ENCODE measurements around the gene NYAP2. TPM values are rescaled to one million over a fixed set of nuclear protein-coding genes. Genes with fewer than 3 reads are reported as not detected.

Gene NYAP2
- total RNA-seq, 1 donor from 2014 or later: 0.07 TPM

DNA sequence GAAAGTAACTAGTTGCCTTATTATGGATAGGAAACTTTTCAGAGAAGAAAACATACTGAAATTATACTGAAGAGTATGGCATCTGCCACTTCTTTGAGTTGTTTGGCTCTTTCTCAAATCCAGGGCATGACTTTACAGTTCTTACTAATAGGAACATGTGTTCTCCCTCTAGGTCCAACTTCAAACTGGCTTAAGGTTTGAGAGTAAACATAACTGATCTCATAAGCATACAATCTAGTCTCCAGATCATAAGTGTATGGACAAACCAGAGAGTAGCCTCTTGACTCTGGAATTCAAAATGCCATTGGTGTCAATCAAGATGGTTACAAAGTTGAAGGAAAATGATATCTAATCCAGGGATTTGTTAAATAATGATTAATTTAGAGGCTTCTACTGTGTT lies 101.5 kb downstream of the NYAP2 start:
- no peak overlapping the region for H2AFZ ChIP-seq (replicated peaks)
- no peak overlapping the region for H3K27ac Mint-ChIP-seq
- no peak overlapping the region for H3K4me3 ChIP-seq
- no peaks in the 10 kb centered on the region for H3K27me3 ChIP-seq
- no peak overlapping the region for H3K4me2 ChIP-seq
- no peak overlapping the region for H3K27ac ChIP-seq
- no peak overlapping the region for H3K4me3 Mint-ChIP-seq
- H3K4me1 ChIP-seq: no peaks in the 10 kb centered on the region
- H3K9me3 Mint-ChIP-seq: no peaks in the 10 kb centered on the region
- no peaks in the 10 kb centered on the region for H3F3A ChIP-seq (ENCODE audit: low read depth)
- TF ChIP-seq EZH2 (IDR thresholded peaks at IDR 0.05): no peak
- no peak for TF ChIP-seq EZH2phosphoT487 (IDR thresholded peaks at IDR 0.05)
- TF ChIP-seq, protein P1, sequence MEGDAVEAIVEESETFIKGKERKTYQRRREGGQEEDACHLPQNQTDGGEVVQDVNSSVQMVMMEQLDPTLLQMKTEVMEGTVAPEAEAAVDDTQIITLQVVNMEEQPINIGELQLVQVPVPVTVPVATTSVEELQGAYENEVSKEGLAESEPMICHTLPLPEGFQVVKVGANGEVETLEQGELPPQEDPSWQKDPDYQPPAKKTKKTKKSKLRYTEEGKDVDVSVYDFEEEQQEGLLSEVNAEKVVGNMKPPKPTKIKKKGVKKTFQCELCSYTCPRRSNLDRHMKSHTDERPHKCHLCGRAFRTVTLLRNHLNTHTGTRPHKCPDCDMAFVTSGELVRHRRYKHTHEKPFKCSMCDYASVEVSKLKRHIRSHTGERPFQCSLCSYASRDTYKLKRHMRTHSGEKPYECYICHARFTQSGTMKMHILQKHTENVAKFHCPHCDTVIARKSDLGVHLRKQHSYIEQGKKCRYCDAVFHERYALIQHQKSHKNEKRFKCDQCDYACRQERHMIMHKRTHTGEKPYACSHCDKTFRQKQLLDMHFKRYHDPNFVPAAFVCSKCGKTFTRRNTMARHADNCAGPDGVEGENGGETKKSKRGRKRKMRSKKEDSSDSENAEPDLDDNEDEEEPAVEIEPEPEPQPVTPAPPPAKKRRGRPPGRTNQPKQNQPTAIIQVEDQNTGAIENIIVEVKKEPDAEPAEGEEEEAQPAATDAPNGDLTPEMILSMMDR (IDR thresholded peaks at IDR 0.05): no peak
- no peaks in the 10 kb centered on the region for H3K36me3 ChIP-seq
- no peak overlapping the region for H3K9ac ChIP-seq
- H3K79me2 ChIP-seq (ENCODE audit: low read depth): no peaks in the 10 kb centered on the region
- no peak for DNase-seq (ENCODE audit: low spot score)
- H4K20me1 ChIP-seq (ENCODE audit: low read depth): no peaks in the 10 kb centered on the region
- H3K9me3 ChIP-seq (ENCODE audit: low read depth): no peaks in the 10 kb centered on the region
- no peaks in the 10 kb centered on the region for H3K36me3 Mint-ChIP-seq
- no peaks in the 10 kb centered on the region for H3K27me3 Mint-ChIP-seq (ENCODE audit: insufficient read depth, low read depth)
- H3K4me1 Mint-ChIP-seq: no peaks in the 10 kb centered on the region

DNA sequence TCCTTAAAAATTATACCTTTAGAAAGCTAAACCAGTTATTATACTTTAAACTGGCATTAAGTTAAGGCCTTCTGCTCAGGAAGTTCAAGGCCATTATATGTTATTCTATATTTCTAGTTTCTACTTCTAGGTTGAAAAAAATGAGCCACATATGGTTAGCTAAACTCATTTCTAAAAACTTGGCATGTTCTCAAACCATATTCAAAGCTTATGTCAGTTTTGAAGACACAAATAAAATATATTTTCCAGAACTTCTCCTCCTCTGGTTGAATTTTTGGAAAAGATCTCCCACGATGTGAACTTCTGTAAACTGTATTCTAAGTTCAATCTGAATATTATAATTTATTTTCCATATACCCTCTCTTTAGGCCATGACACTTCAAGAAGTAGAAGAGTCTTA lies 103.5 kb downstream of the NYAP2 start:
- Histone ChIP-seq H3K9ac (no peak overlapping the region), H3K27ac (no peak overlapping the region), H3K4me3 (no peak overlapping the region), H3K4me1 (no peaks in the 10 kb centered on the region), H3K79me2 (ENCODE audit: low read depth) (no peaks in the 10 kb centered on the region), H2AFZ (replicated peaks) (no peak overlapping the region), H3K4me2 (no peak overlapping the region), H3K27me3 (no peaks in the 10 kb centered on the region), H3K9me3 (ENCODE audit: low read depth) (no peaks in the 10 kb centered on the region), H4K20me1 (ENCODE audit: low read depth) (no peaks in the 10 kb centered on the region), H3F3A (ENCODE audit: low read depth) (no peaks in the 10 kb centered on the region), H3K36me3 (no peaks in the 10 kb centered on the region)
- Mint-ChIP-seq H3K27me3 (ENCODE audit: insufficient read depth, low read depth) (no peaks in the 10 kb centered on the region), H3K36me3 (no peaks in the 10 kb centered on the region), H3K4me1 (no peaks in the 10 kb centered on the region), H3K4me3 (no peak overlapping the region), H3K9me3 (no peaks in the 10 kb centered on the region), H3K27ac (no peak overlapping the region)
- TF ChIP-seq, protein P1 (IDR thresholded peaks at IDR 0.05): no peak
- TF ChIP-seq EZH2 (IDR thresholded peaks at IDR 0.05) (no peak), EZH2phosphoT487 (IDR thresholded peaks at IDR 0.05) (no peak)
- no peak for DNase-seq (ENCODE audit: low spot score)

DNA sequence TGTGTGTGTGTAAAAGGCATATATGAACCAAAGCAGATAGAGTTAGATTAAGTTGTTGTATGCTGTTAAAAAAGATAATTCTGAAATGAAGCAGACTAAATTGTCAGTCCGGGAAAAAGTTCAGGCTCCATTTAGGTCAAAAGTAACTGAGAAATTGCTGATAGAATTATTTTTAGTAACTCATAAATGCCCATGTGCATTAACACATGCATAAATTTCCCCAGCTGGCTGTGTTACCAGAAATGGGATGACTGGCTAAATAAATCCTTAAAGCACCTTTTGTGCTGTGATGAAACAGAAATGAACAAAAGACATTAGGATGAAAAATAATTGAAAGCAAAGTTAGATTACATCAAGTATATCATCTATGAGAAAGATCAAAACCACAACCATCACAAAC lies 111.3 kb downstream of the NYAP2 start:
- Mint-ChIP-seq H3K9me3 (no peaks in the 10 kb centered on the region), H3K36me3 (no peaks in the 10 kb centered on the region), H3K27me3 (ENCODE audit: insufficient read depth, low read depth) (no peaks in the 10 kb centered on the region), H3K27ac (no peak overlapping the region), H3K4me3 (no peak overlapping the region), H3K4me1 (peaks cover 5% of the 10 kb centered on the region)
- Histone ChIP-seq H3K27me3 (no peaks in the 10 kb centered on the region), H3K9me3 (ENCODE audit: low read depth) (no peaks in the 10 kb centered on the region), H2AFZ (replicated peaks) (no peak overlapping the region), H3K4me1 (no peaks in the 10 kb centered on the region), H3K27ac (no peak overlapping the region), H3K79me2 (ENCODE audit: low read depth) (no peaks in the 10 kb centered on the region), H3K4me2 (no peak overlapping the region), H3K9ac (no peak overlapping the region), H3F3A (ENCODE audit: low read depth) (no peaks in the 10 kb centered on the region), H3K4me3 (no peak overlapping the region), H4K20me1 (ENCODE audit: low read depth) (no peaks in the 10 kb centered on the region), H3K36me3 (no peaks in the 10 kb centered on the region)
- DNase-seq (ENCODE audit: low spot score): no peak
- TF ChIP-seq EZH2 (IDR thresholded peaks at IDR 0.05) (no peak), EZH2phosphoT487 (IDR thresholded peaks at IDR 0.05) (no peak)
- TF ChIP-seq, protein P1 (IDR thresholded peaks at IDR 0.05): no peak
